Hematopoietic multipotent progenitor cell (in vitro differentiated cells): ENCODE results near the gene KLK7. TPM values are rescaled to one million over a fixed set of nuclear protein-coding genes. Genes with fewer than 3 reads are reported as not detected.

Experiments
- DNase-seq, 3 donors: peaks; one replicate each; pipeline ENCODE4 v3.0.0-alpha.2; 2011 to 2015; ENCODE audit warnings: low read depth in 2 of 3, low spot score in 2 of 3
- total RNA-seq: library from RNA; depleted of rRNA; stranded (reverse); fragments of >200 nt; gene quantifications from one replicate; pipeline ENCODE4 v1.2.3, GENCODE V29; 2012

KLK7 gene
- not detected for total RNA-seq

- no peak for DNase-seq
These were observed at the start of gene KLK7 for GRCh38 chr19:50983625-50984292. Gene KLK7, minus strand, starts transcription at chr19:50983917. Its CDS starts 1,518 bp downstream, at chr19:50982399.

- DNase-seq = no peak
These were observed 48.1 kb upstream of the KLK7 start for GRCh38 chr19:51031880-51032225.

GRCh38 chr19:51031220-51031879 lies 47.6 kb upstream of the KLK7 start:
- DNase-seq = no peak

GRCh38 chr19:51030631-51031030 lies 46.9 kb upstream of the KLK7 start:
- no peak for DNase-seq

GRCh38 chr19:51029718-51030117 lies 46.0 kb upstream of the KLK7 start:
- no peak for DNase-seq

GRCh38 chr19:51027873-51028272 lies 44.2 kb upstream of the KLK7 start:
- no peak for DNase-seq

GRCh38 chr19:51027126-51027806 lies 43.5 kb upstream of the KLK7 start:
- DNase-seq = no peak

- no peak for DNase-seq
These were observed 42.8 kb upstream of the KLK7 start, which contains the start of gene KLK11 for GRCh38 chr19:51026554-51026831. Gene KLK11, minus strand, starts transcription at chr19:51026616. Its CDS starts 985 bp downstream, at chr19:51025631.

GRCh38 chr19:51025809-51026553 lies 42.3 kb upstream of the KLK7 start:
- no peak for DNase-seq

GRCh38 chr19:51025401-51025800 lies 41.7 kb upstream of the KLK7 start:
- DNase-seq = no peak

GRCh38 chr19:51024924-51025323 lies 41.2 kb upstream of the KLK7 start:
- DNase-seq = no peak

- DNase-seq = no peak
These were observed 40.2 kb upstream of the KLK7 start for GRCh38 chr19:51023946-51024345.

- DNase-seq = no peak
These were observed 38.8 kb upstream of the KLK7 start for GRCh38 chr19:51022526-51022925.

- peak in 2 of 3 donors; percentile 39 to 73 for DNase-seq
These were observed 37.4 kb upstream of the KLK7 start for GRCh38 chr19:51020988-51021651.

GRCh38 chr19:51019544-51019925 lies 35.8 kb upstream of the KLK7 start, which contains the start of gene KLK10:
Gene KLK10, minus strand, starts transcription at chr19:51019709. Its CDS starts 579 bp downstream, at chr19:51019130.
- DNase-seq = no peak

GRCh38 chr19:51018745-51019543 lies 35.2 kb upstream of the KLK7 start:
- peak in 1 of 3 donors; percentile 36 for DNase-seq

GRCh38 chr19:51016798-51017683 lies 33.3 kb upstream of the KLK7 start:
- peak in 2 of 3 donors; percentile 58 to 63 for DNase-seq

- DNase-seq = no peak
These were observed 32.1 kb upstream of the KLK7 start for GRCh38 chr19:51015691-51016267.

GRCh38 chr19:51014242-51014641 lies 30.5 kb upstream of the KLK7 start:
- no peak for DNase-seq
